ENCODE measurements around the gene SPEM3.
A peak's percentile ranks its signal among the peaks of the same experiment; 100 is the strongest.

The SPEM3 gene

GRCh38 chr17:7403977-7404736 lies 24.5 kb upstream of the SPEM3 start, which contains the start of gene TMEM256:
Gene TMEM256, minus strand, starts transcription at chr17:7404097. Its CDS starts 13 bp downstream, at chr17:7404084.
- peak; percentile 100 for DNase-seq

- DNase-seq, result no peak
Measured at GRCh38 chr17:7404737-7405349, 23.8 kb upstream of the SPEM3 start.

- no peak for DNase-seq
Measured at GRCh38 chr17:7405350-7406234, 23.1 kb upstream of the SPEM3 start.

GRCh38 chr17:7406235-7406825 lies 22.3 kb upstream of the SPEM3 start:
- no peak for DNase-seq

DNA sequence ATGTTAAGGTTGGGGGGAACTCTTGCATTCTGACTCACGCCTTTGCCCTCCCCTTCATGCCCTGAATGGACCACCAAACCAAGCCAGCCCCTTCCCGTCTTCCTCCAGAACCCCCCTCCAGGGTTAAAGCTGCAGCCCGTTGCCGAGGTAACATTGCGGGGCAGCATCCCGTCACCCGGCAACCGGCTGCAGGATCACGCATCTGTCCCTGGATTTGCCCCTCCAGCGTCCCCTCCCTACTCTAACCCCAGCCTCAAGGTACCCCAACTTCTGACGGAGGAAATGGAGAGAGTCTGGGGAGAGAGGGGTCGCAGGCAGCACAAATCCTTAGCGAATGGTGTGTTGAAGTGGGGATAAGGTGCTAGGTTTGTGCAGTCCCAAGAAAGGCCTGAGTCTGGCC lies 21.6 kb upstream of the SPEM3 start:
- DNase-seq, result no peak

DNA sequence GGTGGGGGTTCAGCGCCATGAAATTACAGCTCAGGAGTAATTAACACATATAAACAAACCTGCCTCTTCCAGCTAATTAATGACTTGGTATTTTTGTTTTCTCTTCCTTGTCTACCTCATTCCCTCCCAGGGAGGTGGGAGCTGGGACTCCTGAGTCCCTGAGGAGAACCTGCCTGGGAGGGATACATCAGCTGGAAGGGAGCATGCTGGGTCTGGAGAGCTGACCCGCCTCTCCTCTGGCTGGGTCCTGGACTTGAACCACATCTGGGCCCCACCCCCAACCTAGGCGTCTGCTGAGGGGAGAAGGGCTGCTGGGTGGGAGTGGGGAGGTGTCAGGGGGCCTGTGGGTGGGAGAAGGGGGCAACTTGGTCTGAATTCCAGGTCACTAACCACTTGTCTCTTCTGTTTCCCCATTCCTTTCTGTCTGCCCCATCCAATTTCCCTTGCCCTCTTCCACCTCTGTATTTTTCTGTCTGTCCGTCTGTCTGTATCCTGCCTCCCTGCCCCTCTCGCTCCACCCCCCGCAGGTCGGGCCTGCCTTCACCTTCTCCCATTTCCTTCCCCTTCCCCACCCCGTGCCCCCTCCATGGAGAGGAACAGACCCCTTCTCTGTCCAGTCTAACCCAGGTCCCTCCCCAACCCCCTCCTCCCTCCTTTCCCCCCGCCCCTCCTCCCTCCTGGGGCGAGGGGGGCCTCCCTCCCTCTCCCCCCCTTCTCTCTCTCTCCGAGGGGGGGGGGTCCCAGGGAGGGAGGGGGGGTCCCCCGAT lies 21.0 kb upstream of the SPEM3 start, which contains the start of gene NLGN2:
NLGN2 (plus strand) TSS at position 361 of the 767 bp plus-strand sequence. CDS start 411 bp downstream, outside the sequence.
- no peak for DNase-seq

DNA sequence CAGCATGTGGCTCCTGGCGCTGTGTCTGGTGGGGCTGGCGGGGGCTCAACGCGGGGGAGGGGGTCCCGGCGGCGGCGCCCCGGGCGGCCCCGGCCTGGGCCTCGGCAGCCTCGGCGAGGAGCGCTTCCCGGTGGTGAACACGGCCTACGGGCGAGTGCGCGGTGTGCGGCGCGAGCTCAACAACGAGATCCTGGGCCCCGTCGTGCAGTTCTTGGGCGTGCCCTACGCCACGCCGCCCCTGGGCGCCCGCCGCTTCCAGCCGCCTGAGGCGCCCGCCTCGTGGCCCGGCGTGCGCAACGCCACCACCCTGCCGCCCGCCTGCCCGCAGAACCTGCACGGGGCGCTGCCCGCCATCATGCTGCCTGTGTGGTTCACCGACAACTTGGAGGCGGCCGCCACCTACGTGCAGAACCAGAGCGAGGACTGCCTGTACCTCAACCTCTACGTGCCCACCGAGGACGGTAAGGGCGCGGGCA lies 20.4 kb upstream of the SPEM3 start:
- peak; percentile 38 for DNase-seq

DNA sequence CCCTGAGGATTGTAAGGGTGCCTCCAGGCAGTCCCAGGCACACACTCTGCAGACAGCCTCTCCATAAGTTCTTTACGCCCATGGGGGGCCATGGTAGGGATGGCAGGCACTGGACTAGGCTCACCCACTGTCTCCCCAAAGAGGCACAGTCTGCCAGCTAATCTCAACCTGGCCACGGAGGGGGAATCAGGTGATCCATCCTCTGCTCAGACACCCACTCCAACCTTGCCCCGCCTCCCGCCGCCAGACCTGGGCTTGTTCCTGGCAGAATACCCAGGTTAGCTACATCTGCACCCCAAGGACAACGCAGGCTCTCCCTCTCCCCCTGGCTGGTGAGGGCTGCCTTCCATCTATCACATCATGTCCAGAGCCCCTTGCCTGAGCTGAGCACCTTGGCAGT lies 19.8 kb upstream of the SPEM3 start:
- DNase-seq, result no peak

GRCh38 chr17:7409716-7410115 lies 18.9 kb upstream of the SPEM3 start:
- no peak for DNase-seq

GRCh38 chr17:7410634-7411426 lies 17.8 kb upstream of the SPEM3 start:
- no peak for DNase-seq

DNA sequence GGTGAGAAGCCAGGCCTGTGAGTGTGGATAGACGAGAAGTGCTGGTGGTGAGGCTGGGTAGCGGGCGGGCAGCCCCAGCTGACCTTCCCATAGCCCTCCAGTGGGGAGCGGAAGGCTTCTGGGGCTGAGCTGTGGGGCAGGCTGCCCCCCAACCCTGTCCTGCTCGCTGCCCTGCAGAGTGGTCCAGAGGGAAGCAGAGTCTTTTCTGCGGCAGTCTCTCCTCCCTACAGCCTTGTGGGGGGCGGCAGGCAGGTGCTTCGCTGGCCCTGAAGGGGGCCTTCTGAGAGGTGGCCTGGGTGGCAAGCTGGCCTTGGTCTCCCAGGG lies 17.3 kb upstream of the SPEM3 start:
- no peak for DNase-seq

DNA sequence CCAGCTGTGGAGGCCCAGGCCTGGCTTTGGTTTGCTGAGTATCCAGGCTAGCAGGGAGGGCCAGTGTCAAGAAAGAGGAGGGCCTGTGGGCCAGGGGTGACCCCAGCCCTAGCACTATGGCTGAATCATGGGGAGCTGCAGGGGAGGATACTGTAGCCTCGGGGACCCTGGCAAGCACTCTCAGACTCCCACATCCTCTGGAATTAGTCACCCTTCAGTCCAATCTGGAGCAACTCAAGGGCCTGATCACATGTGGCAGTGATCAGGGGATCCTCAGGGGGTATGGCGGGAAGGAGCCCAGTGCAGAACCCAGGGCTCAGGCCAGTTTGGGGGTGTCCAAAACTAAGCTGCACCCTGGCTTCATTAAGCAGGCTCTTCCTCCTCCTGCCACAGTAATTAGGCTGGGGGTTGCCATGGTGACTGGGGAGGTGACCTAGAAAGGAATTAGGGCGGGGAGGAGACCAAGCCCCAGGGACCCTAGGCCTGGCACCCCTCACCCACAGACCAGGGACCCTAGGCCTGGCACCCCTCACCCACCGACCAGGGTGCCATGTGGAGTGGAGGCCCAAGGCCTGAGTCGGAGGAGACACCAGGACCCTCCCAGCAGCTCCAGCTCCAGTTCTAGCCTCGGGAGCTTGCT lies 15.2 kb upstream of the SPEM3 start:
- DNase-seq, result no peak

GRCh38 chr17:7414837-7415236 lies 13.8 kb upstream of the SPEM3 start:
- no peak for DNase-seq

DNA sequence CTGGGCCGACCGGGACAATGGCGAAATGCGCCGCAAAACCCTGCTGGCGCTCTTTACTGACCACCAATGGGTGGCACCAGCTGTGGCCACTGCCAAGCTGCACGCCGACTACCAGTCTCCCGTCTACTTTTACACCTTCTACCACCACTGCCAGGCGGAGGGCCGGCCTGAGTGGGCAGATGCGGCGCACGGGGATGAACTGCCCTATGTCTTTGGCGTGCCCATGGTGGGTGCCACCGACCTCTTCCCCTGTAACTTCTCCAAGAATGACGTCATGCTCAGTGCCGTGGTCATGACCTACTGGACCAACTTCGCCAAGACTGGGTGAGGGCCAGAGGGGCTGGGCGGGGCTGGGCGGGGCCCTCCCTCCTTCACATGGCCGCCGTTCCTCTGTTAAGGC lies 12.9 kb upstream of the SPEM3 start:
- DNase-seq, result no peak

- peak; percentile 30 for DNase-seq
Measured at GRCh38 chr17:7416323-7416722, 12.3 kb upstream of the SPEM3 start.

DNA sequence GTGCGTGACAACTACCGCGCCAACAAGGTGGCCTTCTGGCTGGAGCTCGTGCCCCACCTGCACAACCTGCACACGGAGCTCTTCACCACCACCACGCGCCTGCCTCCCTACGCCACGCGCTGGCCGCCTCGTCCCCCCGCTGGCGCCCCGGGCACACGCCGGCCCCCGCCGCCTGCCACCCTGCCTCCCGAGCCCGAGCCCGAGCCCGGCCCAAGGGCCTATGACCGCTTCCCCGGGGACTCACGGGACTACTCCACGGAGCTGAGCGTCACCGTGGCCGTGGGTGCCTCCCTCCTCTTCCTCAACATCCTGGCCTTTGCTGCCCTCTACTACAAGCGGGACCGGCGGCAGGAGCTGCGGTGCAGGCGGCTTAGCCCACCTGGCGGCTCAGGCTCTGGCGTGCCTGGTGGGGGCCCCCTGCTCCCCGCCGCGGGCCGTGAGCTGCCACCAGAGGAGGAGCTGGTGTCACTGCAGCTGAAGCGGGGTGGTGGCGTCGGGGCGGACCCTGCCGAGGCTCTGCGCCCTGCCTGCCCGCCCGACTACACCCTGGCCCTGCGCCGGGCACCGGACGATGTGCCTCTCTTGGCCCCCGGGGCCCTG lies 11.5 kb upstream of the SPEM3 start:
- no peak for DNase-seq

DNA sequence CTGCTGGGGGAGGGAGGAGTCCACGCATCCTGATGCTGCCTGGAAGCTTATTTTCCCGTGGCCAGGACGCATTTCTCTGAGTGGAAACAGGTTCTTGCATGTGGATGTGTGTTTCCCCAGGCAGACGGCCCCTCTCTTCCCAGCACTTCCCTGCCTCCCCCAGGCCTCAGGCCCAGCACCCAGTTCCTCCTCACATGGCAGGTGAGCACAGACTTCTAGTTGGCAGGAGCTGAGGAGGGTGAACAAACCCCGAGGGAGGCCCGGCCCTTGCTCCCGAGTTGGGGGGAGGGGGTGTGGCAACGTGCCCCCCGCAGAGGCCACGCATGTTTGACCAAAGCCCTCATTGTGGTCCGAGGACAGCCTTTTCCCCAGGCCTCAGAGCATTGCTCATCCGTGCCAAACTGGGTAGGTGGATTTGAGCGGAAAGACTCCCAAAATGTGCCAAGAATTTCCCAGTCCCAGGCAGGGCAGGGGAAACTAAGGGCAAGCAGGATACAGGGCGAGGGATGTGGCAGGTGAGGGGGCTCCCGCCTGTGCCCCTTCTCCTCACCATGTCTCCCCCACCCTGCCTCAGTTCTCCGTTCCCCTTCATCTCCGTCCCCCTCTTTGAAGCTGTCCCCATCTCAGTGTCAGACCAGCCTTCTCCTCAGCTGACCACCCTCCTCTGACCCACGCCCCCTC lies 10.0 kb upstream of the SPEM3 start:
- DNase-seq, result no peak

- no peak for DNase-seq
Measured at GRCh38 chr17:7419819-7420610, 8.6 kb upstream of the SPEM3 start, which contains the start of gene SPEM1. Gene SPEM1, plus strand, starts transcription at chr17:7420324. Its CDS starts 61 bp downstream, at chr17:7420385.

- no peak for DNase-seq
Measured at GRCh38 chr17:7421186-7421585, 7.5 kb upstream of the SPEM3 start.
